GM19238 (cell line): Measurements from ENCODE around the gene SNCB.

Experiments
- DNase-seq: peaks from one replicate; pipeline ENCODE4 v3.0.0; 2011; ENCODE audit warnings: low spot score; ENCODE audit not compliant: insufficient read length

Gene SNCB

DNA sequence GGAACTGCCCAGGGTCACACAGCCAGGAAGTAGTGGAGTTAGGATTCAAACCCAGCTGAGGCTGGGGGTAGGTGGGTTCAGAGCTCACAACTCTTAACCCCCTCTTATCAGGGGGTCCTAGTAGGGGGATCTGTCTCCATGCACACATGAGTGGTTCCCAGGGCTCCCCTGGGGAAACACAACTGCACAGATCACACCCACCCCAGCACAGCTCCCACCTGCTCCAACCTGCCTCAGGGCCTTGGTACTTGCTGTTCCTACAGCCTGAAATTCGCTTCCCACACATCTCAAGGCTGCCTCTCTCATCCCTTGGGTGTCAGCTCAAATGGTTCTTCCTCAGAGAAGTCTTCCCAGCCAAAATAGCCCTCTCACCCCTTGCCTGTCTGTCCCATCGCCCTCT lies 4.8 kb downstream of the SNCB start:
- DNase-seq, result no peak

DNA sequence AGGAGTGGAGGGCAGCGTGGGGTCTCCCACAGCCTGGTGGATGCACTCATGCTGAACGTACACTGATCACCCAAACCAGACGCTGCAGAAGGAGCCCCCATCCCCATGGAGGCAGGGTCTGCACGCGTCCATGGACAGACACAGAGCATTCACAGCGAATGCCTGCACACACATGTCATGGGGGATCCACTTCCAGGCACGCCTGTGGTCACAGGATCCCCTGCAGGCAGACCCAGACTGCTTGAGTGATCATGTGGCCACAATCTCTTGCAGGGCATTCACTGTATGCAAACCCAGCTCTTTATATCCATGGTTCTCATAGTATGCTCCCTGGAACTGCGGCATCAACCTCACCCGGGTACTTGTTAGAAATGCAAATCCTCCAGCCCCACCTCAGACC lies 5.4 kb downstream of the SNCB start:
- DNase-seq, result no peak

DNA sequence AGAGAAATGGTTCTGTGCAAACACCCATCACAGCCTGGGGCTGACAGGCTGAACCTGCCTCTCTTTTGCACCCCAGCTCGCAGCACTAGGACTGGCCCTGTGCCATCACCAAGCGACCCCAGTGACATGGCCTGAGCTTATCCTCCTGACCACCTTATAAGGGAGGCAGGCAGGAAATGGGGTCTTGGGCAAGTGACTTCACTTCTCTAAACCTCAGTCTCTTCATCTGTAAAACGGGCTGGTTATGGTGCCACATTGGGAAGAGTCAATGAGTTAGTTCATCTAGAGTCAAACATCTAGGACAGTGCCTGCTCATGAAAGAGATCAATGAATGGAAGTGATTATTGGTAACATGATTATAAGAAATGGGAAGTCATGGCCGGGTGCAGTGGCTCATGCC lies 6.2 kb downstream of the SNCB start:
- DNase-seq, result no peak

DNA sequence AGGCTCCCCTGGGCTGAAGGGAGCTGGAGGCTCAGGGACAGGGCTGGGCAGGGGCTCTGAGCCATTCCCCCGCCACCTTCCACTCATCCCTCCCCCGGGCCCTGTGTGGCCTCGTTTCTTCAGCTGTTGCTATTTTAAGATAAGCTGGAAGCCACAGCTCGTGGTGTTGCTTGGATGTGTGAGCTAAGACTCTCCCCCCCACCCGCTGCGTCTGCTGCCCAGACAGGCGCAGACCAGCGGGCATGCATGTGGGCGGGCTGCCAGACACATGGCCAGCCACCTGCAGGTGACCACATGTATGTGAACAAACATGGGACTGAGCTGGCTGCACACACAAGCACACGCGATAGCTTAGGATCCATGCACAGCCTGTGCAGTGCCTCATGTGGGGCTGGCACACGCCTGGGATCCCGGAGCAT lies 8.7 kb downstream of the SNCB start:
- no peak for DNase-seq

DNA sequence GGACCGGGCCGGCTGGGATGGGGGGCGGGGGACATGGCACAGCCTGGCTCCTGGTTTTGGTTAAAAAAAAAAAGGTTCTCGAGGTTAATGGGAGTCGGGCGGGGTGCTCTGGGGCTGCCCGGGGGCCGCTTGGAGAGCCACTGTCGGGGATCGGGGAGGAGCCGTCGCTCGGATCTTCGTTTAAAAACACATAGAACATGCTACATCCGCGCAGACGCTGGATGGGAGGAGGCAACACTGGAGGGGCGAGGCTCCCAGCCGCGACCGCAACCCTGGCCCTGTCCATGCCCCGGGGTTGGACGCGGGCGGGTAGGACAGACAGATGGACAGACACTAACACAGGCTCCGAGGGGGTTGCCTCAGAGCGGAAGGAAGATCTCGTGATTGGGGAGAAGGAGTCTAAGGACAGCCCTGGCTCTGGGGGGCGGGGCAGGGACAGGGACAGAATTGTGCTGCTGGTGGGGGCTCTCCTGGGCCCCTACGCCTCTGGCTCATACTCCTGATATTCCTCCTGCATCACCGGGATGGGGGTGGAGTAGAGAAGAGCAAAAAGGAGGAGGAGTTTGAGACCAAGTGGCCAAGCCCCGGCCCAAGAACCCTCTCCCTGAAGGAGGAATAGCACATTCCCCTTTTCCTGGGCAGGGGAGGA lies 9.9 kb downstream of the SNCB start:
- no peak for DNase-seq

DNA sequence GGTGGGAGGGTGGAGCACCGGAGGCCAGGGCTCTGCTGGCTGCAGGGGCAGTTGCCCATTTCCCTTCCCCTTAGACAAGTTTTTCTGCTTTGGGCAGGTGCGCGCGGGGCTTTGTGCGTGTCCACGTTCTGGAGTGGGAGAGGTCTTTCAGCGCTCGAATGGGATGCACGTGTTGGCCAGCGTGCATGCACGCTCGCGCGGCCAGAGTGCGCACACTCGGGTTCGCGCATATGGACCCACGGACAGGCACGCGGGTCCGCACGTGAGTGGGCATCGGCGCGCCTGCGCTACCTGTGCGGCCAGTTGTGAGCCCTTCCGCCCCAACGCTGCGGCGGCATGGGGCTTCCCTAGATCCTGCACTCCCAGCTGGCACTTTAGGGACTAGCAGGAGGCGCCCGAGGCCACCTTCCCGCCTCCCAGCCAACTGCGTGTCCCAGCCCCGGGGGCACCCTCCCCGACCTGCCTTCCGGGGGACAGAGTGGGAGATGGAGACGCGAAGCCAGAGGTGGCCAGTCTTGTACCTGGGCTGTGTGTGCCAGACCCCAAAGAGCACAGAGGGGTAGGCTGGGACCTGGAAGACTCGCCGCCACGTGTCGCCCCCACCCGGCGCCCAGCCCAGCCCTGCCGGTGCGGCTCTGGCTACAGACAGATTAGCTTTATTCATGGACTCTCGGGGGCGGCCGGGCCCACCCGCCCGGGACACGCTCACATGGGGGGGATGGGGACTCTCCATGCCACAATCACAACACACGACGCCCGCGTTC lies 10.6 kb downstream of the SNCB start:
- DNase-seq, result no peak

DNA sequence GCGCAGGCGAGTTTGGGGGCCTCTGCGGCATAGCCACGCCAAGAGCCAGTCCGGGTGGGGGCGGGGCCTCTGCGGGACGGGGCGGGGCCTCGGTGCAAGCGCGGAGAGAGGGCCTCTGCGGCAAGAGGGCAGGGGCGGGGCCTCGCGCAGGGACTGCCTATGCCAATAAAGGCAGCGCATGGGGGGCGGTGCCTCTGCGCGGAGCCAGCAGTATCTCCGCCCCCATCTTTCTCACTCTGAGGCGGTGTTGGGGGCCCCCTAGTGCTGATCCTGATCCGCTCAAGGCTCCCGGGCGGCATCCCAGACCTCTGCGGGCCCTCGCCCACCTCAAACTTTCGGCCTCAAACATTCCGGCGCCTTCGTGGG lies 11.1 kb downstream of the SNCB start:
- DNase-seq, result peak; percentile 81

DNA sequence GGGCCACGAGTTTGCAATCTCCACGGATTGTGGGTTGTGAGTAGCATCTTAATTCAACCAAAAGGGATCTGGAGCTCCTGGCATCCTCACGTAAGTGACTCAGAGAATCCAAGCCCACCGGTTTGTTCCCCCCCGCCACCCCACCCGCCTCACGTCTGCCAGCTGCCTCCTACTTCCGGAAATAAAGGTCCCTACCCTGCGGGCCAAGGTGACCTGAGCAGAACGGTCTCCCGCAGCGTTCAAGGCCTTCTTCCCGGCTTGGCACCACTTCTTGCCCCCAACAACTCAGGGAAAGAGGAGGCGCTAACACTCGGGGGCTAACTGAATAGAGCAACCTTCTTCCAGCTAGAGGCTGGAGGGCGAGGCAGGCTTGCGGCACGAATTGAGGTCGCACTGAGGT lies 11.6 kb downstream of the SNCB start:
- no peak for DNase-seq

DNA sequence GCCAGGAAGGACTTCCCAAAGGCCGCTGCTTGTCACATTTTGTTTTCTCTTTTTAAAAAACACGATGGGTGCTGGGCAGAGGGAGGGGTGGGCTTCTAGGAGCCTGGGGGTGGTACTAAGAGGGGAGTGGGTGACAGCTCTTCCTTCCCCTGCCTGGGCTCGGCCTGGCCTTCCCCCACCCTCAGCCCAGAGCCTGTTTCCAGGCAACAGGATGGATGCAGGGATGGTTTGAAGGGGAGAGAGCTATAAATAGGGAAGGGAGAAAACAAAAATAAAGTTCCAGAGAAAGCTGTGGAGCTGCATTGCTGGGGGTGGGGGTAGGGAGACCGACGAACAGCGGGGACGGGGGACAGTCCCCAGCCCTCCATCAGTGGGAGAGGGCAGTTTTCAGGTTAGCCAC lies 13.8 kb downstream of the SNCB start:
- DNase-seq, result no peak

DNA sequence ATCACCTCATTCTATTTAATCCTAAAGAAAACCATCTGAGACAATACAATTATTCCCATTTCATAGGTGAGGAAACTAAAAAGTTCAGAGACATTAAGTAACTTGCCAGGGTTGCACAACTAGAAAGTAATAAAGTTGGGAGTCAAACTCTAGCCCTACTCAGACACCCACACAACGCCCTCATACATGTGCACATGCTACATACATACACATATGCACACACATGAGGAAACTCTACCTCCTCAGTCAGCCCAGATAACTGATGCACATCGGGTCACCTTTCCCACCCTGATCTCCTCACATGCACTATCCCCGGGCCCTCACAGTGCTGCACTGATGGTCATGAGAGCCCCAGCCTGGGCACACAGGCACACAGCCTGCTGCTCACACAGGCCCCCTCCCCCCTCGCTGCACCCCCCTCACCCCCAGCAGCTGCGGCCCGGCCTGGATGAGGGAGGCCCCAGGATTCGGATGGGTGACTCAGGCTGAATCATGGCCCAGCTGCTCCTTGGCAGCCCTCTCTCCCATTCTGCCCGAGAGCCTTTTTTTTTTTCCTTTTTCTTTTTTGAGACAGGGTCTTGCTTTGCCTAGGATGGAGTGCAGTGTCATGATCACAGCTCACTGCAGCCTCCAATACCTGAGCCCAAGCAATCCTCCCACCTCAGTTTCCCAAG lies 15.4 kb downstream of the SNCB start:
- no peak for DNase-seq

DNA sequence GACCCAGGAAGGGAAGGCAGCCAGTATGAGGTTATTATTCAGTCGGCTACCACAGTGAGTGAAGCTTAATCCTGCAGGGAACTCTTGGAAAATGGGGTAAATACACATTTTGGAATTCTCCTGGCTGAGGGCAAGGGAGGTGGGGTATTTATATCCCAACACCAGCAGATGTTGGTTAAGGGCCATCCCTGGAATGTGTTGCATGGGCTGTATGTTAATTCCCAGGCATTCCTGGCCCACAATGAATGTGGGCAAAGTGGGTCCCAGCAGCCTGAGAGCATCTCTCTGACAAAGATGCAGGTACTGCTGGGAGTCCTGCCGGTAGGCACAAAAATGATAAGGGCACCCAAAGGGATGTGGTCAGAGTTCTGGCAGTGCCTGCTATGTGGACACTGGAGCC lies 17.5 kb downstream of the SNCB start:
- no peak for DNase-seq

DNA sequence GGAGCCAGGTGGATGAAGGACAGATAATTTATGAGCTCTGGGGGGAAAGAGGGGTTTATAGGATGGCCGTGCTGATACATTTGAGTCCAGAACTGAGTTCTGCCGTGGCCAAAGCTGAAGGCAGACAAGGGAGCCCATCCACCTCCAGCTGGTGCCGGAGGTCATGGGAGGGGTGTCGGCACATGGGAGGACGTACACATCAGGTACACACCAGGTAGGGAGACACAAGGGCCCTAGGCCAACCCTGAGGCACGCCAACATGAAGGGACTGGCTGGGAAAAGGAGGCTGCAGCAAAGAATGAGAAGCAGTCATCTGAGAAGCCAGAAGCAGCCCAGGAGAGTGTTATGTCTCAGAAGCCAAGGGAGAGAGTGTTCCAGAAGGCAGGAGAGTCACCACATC lies 18.3 kb downstream of the SNCB start:
- no peak for DNase-seq

DNA sequence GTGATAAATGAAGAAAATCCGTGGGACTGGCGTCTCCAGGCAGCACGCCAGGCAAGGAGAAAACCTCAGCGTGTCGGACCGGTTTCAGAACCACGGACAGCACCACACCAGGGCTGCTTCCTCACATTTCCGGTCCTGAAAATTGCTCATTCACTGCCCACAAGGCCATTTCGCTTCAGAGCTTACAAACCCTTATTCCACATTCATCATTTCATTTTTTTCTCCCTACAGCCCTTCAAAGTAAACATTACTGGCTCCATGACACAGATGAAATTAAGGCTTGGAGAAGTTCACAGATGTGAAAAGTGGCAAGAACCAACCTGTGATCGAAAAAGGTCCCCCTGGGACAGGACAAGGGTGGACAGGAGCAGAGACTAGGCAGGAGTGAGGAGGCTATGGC lies 18.9 kb downstream of the SNCB start:
- DNase-seq, result no peak

DNA sequence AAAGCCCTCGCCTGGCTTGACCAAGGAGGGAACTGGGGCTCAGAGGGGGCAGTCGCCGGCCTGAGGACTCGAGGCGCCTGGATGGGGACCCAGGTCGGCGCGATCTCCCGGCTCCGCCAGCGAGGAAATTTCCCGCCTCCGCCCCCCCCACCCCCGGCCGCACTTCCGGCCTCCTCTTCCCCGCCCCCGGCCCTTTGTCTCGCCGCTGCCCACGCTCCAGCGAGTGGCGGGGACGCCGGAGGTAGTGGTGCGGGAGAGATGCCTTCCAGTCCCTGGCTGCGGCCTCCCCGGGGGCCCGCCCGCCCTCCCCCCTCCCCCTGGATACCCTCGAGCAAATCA lies 19.9 kb downstream of the SNCB start:
- DNase-seq, result no peak

DNA sequence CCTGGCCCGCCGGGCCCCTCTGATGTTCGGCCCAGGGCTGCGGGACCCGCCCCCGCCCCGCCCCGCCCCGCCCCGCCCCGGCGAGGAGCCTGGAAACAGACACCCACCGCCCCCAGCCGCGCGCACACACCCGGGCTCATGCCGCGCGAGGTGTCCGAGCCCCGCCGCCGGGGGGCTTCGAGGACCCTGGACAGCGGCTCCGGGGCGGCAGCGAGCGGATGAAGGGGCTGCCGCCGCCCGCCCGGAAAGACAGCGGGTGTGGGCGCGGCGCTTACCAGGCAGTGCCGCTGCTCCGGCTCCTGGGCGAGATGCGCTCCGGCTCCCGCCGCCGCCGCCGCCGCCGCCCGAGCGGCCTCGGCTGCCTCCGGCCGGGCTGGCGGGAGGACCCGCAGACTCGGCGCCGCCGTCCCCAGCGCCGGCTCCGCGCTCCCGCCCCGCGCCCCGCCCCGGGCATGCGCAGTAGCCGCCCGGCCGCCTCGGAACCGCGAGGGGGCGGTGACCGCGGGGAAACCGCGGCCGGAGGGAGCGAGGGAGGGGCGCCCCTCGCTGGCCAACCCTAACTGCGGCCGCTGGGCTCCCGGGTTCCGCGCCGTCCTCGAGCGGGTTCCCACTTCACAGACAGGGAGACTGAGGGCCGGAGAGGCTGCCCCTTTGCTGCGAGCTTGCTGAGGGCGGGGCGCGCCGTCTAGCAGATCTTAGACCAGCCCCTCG lies 20.5 kb downstream of the SNCB start, which contains the start of gene GPRIN1:
TSS of gene GPRIN1 (minus strand) at position 433 of the 711 bp plus-strand sequence. CDS start 10,322 bp downstream, outside the sequence.
- DNase-seq, result peak; percentile 96

DNA sequence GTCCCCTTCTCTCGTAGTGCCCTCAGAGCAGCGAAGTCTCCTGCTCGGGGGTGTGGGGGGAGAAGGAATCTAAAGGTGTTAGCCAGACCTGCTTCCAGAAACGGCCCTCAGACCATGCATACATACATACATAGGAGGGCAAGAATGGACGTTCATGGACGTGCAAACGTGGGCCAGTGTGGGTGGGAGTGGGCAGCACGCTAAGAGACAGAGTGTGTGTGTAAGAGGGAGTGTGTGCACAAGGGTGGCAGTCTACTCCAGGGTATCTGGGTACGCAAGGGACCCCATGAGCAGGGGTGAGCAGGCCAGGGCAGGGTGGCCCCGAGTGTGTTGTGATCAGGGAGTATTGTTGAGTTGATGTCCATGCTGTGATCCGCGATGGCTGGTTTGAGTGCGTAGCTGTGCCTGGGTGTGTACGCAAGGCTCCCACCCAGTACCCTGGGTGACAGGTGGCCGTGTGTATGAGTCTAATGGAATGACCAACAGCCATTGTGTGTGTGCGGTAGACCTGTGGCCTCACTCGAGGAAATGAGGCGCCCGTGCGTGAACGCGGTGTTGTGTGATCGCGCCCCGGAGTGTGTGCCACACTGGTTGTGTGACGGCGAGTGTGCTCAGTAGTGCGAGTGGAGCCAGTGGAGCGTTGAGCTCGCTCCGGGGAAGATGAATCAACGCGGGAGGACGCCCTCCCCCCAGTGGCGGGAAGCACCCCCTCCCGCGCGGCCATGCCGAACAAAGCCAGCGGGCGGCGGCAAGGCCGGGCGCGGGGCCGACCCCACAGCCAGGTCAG lies 21.2 kb downstream of the SNCB start:
- DNase-seq, result no peak

DNA sequence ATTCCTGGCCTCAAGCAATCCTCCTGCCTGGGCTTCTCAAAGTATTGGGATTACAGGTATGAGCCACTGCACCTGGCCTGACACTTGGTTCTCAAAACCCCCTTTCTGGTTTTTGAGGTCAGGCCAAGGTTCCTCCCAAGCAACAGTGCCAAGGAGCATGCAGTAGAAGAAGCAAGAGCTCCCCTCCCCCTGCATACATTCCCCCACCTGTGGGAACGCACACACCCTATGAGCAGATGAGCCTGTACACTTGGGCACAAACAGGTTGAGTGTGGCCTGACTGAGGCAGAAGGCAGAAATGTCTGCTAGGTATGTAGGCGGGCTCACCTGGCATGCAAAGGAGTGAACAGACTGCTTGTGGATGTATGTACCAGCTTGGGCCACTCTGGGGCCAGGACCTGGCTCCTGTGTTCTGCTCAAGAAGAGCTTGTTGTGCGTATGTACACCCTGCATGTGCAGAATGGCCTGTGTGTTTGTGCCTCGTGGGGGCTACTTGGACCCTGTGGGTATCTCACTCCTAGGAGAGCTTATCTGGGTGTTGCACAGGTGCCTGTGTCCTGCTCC lies 22.1 kb downstream of the SNCB start:
- DNase-seq, result no peak

DNA sequence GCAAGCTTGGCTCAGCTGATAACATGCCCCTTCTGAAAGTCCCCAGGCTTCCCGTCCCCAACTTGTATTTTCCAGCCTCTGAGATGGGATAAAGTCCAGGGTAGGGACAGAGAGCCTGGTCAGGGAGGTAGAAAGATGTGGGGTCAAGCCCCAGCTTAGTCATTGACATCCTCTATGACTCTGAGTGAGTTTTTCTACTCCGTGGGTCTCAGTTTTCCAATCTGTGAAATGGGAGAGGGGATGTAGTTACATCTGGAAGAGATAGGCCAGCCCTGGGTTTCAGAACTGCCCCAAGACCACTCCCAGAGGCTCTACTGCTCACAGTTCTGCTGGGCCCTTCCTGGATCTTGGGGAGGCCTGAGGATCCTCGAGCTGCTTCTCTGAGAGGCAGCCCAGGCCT lies 23.5 kb downstream of the SNCB start:
- DNase-seq, result no peak

DNA sequence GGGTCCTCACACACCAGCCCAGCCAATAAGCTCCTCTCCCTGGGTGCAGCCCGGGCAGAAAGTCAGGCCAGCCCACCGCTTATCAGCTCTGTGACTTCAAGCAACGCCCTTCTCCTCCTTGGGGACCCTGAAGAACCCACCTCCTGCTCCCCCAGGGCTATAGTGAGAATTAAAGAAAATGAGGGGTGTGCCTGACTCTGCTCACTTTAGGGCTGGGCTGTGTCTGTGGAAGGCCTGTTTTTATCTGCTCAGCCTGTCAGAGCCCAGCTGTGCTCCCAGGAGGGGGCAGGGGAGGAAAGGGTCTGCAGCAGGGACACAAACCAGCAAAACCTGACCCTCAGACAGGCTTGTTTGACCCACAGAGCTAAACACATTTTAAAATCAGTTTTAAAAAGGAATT lies 24.3 kb downstream of the SNCB start:
- no peak for DNase-seq

DNA sequence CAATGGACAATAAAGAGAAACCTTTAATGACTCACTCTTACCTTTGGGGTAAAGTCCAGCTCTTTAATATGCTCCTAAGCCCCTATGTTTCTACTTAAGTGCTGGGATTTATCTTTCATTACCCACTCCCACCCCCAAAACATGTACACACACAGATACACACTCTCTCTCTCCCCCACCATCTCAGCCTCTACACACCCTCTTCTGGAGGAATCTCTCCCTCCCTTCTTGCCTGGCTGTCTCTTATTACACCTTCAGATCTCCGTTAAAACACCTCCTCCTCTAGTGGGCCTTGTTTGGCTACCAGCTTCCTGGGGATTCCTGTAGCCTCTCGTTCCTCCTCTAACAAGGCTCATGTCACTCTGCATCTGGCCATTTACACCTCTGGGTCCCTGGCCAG lies 27.2 kb downstream of the SNCB start:
- no peak for DNase-seq

DNA sequence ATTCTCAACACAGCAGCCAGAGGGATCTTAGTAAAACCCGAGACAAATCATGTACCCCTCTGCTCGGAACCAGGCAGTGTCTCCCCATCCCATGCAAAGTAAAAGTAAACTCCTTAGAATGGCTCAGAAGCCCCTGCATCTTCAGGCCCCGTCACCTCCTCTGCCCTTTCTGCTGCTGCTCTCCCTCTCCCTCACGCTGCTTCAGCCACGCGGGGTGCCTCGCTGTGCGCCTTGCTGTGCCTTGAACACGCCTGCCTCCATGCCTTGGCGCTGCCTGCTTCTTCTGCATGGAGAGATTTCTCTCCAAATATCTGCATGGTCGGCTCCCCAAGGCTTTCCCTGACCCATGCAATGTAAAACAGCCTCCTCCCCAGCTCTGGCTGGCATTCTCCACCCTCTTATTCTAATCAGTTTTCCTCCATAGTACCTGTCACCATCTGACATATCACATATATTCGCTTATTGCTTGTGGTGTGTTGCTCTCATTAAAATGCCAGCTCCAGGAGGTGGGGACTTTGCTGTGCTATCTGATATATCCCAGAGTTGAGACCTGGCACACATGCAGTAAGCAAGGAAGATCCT lies 28.3 kb downstream of the SNCB start:
- no peak for DNase-seq
